Measurements from ENCODE around the gene WASHC4.

WASHC4 gene

DNA sequence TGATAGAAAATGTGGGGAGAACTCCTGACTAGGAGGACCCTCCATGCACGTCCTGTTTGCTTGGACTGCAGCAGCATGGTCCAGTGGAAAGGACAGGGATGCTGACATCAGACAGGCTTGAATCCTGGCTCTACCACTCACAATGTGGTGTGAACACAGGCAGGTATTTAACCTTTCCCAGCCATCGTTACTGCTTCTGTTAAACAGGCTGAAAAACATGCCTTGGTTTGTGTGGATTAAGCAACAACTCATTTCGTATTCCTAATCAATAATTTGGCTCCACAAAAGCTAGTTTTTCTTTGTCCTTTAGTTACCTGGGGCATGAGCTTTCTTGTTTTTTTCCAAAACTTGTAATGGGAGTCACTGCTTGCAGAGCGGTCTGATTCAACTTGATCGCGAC, 87.4 kb downstream of the WASHC4 start:
- Histone ChIP-seq H3K4me2 (ENCODE audit: low read depth, low read length) (no peak overlapping the region), H3K9ac (ENCODE audit: low read length) (no peak overlapping the region), H4K20me1 (ENCODE audit: insufficient read depth, low read length) (no peaks in the 10 kb centered on the region), H3K9me3 (replicated peaks; ENCODE audit: insufficient read depth, low read length) (no peaks in the 10 kb centered on the region), H2AFZ (ENCODE audit: low read length) (no peak overlapping the region), H3K36me3 (replicated peaks; ENCODE audit: insufficient read depth, low read length) (no peaks in the 10 kb centered on the region), H3K4me3 (ENCODE audit: low read length) (no peak overlapping the region), H3K4me1 (ENCODE audit: low read length) (no peaks in the 10 kb centered on the region), H3K27me3 (replicated peaks; ENCODE audit: insufficient read depth, low read length) (no peaks in the 10 kb centered on the region), H3K9me2 (replicated peaks; ENCODE audit: insufficient read depth, low read length) (no peaks in the 10 kb centered on the region), H3F3A (ENCODE audit: insufficient read depth, low read length) (no peaks in the 10 kb centered on the region), H3K79me2 (ENCODE audit: low read length) (no peaks in the 10 kb centered on the region), H3K27ac (ENCODE audit: low read length) (no peak overlapping the region)
- TF ChIP-seq CTCF (IDR thresholded peaks at IDR 0.05; ENCODE audit: low read length) = no peak
- no peak for TF ChIP-seq EZH2 (optimal IDR thresholded peaks at IDR 0.05; ENCODE audit: low read depth, low read length)
- no peak for TF ChIP-seq EZH2phosphoT487 (IDR thresholded peaks at IDR 0.05; ENCODE audit: low read length)
- DNase-seq = no peak

GRCh38 chr12:105196090-105196489, 88.6 kb downstream of the WASHC4 start:
- H3K4me1 ChIP-seq (ENCODE audit: low read length) = no peaks in the 10 kb centered on the region
- H3K9me3 ChIP-seq (replicated peaks; ENCODE audit: insufficient read depth, low read length) = no peaks in the 10 kb centered on the region
- no peak overlapping the region for H3K27ac ChIP-seq (ENCODE audit: low read length)
- no peaks in the 10 kb centered on the region for H3K27me3 ChIP-seq (replicated peaks; ENCODE audit: insufficient read depth, low read length)
- H3K36me3 ChIP-seq (replicated peaks; ENCODE audit: insufficient read depth, low read length) = no peaks in the 10 kb centered on the region
- H3F3A ChIP-seq (ENCODE audit: insufficient read depth, low read length) = no peaks in the 10 kb centered on the region
- no peak overlapping the region for H3K4me2 ChIP-seq (ENCODE audit: low read depth, low read length)
- no peaks in the 10 kb centered on the region for H4K20me1 ChIP-seq (ENCODE audit: insufficient read depth, low read length)
- no peak for DNase-seq
- TF ChIP-seq CTCF (IDR thresholded peaks at IDR 0.05; ENCODE audit: low read length) (no peak), EZH2phosphoT487 (IDR thresholded peaks at IDR 0.05; ENCODE audit: low read length) (no peak), EZH2 (optimal IDR thresholded peaks at IDR 0.05; ENCODE audit: low read depth, low read length) (no peak)
- H2AFZ ChIP-seq (ENCODE audit: low read length) = no peak overlapping the region
- no peak overlapping the region for H3K9ac ChIP-seq (ENCODE audit: low read length)
- no peak overlapping the region for H3K4me3 ChIP-seq (ENCODE audit: low read length)
- no peaks in the 10 kb centered on the region for H3K9me2 ChIP-seq (replicated peaks; ENCODE audit: insufficient read depth, low read length)
- H3K79me2 ChIP-seq (ENCODE audit: low read length) = no peaks in the 10 kb centered on the region

DNA sequence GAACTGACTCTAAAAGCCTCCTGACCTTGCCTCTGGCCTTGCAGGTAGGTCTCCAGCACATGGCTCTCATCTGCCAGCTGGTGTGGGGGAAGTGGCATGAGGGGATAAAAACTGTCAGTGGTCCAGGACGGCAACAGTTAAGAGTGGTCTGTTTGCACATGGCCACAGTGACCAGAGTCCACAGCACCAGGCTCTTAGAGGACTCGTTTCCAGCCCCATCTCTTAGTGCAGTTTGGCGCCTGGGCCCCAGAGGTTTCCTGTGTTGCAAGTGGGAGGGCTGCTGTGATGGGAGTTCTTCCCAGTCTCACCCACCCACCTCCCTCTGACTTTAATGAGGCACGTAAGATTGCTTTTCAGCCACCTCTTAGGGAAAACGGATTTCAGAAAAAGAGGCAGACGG, 91.4 kb downstream of the WASHC4 start:
- Histone ChIP-seq H3K9me2 (replicated peaks; ENCODE audit: insufficient read depth, low read length) (no peaks in the 10 kb centered on the region), H3K27ac (ENCODE audit: low read length) (no peak overlapping the region), H3K9me3 (replicated peaks; ENCODE audit: insufficient read depth, low read length) (no peaks in the 10 kb centered on the region), H3K36me3 (replicated peaks; ENCODE audit: insufficient read depth, low read length) (no peaks in the 10 kb centered on the region), H3K27me3 (replicated peaks; ENCODE audit: insufficient read depth, low read length) (no peaks in the 10 kb centered on the region), H3K4me3 (ENCODE audit: low read length) (no peak overlapping the region), H3K4me1 (ENCODE audit: low read length) (no peaks in the 10 kb centered on the region), H3K79me2 (ENCODE audit: low read length) (no peaks in the 10 kb centered on the region), H3F3A (ENCODE audit: insufficient read depth, low read length) (no peaks in the 10 kb centered on the region), H3K9ac (ENCODE audit: low read length) (no peak overlapping the region), H2AFZ (ENCODE audit: low read length) (no peak overlapping the region), H4K20me1 (ENCODE audit: insufficient read depth, low read length) (no peaks in the 10 kb centered on the region), H3K4me2 (ENCODE audit: low read depth, low read length) (no peak overlapping the region)
- DNase-seq = no peak
- no peak for TF ChIP-seq CTCF (IDR thresholded peaks at IDR 0.05; ENCODE audit: low read length)
- no peak for TF ChIP-seq EZH2 (optimal IDR thresholded peaks at IDR 0.05; ENCODE audit: low read depth, low read length)
